ENCODE measurements around the gene FARS2.

Gene FARS2

DNA sequence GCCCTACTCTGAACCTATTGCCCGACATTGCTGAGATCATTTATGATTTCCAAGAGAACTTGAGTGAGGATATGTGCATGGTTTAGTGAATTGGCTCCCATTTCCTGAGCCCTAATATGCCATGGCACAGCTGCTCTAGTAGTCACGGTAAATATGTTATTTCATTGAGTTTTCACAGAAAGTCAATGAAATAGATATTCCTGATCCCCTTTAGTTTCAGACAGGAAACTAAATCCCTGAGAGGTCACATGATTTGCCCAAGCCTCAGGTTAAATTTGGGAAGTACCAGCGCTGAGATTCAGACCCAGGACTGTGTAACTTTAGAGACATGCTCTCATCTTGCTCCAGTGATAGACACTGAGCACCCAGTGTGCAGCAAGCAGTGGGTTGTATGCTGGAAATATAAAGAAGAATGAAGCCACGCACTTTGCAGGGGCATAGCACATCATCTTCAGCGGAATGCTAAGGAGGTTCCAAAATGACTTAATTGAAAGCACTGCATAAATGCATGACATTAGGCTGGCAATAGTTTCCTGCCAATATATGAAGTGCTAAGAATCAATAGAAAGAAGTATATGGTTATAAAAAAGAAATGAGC is 70.6 kb downstream of the FARS2 start:
- DNase-seq, result no peak

DNA sequence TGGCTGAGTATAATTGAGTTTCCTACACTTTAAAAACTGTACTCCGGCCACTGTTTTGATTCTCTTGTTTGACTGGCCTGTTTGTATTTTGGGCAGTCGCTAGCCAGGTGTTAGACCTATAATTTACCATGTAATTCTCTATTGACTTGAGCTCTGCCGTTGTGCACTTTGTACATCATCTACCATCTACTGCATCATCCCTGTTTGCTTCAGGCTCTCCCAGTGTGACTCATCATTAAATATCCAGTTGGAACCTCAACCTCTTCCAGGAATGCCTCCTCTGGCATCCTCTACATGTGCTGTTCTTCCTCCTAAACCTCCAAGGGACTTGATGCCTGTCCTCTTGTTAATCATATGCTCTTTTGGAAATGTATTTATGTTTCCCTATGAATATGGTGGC is 72.3 kb downstream of the FARS2 start:
- no peak for DNase-seq

DNA sequence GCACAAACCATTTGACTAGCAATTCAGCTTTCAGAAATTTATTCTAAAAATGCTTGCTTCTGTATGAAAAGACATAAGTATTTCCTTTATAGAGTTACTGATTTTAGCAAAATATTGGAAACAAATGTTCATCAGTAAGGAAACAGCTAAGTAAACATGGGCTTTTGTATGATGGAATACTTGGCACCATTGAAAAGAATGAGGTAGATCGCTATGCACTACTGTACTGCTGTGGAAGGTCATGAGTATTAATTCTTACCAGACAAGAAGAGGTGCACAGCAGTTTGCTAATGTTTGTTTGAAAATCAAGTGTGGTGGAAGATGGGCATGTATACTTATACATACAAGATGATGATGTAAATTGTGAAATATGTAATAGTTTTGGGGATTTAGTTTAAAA is 73.0 kb downstream of the FARS2 start:
- DNase-seq, result no peak

DNA sequence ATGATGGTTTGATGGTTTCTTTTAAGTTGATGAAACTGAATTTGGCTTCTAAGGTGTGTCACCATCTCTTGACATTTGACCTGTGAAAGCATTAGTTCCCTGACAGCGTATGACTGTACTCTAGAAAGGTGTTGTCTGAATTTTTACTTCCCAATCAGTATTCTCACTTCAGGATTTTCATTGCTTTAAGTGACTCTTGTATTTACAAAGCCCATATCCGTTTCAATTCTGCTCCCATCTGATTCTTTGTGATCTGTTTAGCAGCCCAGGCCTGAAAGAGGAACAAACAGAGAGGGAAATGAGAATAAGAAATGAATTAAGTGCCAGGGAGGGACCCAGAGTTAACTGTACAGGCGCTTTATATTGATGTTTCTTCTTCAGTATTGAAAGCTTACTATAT is 73.7 kb downstream of the FARS2 start:
- no peak for DNase-seq

DNA sequence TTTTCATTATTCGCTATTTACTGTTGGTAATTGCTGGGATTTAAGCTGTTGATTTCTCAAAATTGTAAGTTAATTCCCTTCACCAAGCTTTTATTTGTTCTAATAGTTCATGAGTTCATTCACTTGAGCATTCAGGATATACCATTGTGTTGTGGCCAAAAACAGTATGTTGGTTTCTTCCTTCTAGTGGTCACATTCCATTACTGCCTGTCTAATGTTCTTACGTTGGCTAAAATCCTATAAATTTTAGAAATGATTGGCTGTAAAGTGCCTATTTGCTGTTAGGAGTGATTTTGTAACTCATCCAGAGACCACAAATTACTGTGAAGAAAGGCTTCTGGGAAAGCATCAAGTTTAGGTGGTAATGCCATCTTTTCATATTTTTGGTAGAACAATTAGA is 76.3 kb downstream of the FARS2 start:
- DNase-seq, result no peak

DNA sequence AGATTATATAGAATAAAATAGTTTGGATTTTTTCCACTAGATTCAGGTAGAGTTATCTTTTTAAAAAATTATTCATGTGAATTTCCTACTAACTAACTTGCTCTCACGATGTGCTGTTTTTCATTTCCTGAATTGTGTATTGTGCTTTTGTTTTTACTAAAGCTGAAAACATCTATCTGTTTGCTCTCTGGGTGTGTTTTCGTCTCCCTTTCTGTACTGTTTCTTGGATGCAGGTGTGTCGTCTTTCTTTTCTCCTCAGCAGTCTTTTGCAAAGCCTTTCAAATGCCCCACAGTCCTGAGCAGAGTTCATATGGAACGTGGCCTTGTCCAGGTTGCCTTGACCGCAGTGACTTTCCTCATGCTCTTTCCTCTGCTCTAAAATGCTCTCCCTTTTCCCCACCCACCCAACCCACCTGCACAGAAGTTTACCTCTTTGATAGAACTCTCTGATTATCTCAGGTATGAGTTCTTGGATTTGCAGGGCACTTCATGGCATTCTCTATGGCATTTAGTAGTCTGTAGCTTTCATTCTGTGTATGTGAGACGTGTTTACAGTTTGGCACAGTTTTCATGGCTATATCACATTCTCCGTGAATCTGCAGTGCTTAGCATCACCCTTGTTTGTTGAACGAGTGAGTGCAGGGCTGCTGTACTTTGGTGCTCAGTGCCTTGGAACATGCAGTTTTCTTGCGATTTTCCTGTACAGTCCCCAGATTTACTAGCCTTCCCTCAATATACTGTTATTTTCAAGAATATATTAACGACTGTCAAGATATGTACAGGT is 77.1 kb downstream of the FARS2 start:
- DNase-seq, result no peak

DNA sequence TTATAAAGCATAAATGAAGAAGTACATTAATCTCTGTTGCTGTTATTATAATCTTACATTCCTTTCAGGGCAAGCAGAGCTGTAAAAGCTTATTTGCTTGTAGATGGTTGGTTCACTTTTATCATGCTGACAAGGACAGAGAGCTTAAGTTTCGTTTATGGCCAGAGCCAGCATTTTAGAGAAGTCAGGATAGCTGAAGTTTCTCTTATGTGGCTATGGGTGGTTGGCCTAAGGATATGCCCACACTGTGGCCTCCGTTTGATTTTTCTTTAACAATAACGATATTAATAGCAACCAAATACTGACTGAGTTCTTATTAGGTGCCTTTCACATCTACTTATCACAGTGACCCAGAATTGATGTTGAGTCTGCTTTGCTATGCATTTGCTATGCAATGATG is 78.5 kb downstream of the FARS2 start:
- no peak for DNase-seq

DNA sequence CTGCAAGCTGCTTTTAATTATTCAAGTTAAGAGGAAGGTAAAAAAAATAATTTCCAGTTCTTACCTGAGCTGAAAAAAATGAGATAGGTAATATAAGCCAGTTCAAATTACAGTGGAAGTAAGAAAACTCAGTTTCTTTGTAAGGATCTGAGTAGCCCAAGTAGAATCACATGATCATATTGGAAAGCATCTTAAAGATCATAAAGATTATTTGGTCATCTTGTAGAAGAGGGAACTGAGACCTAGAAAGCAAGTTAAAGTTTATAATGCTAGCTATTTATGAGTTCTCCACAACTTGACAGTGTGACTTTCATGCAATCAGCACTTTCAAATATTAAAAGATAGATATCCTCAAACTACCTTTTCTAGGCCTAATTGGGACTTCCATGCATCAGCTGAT is 80.5 kb downstream of the FARS2 start:
- no peak for DNase-seq

DNA sequence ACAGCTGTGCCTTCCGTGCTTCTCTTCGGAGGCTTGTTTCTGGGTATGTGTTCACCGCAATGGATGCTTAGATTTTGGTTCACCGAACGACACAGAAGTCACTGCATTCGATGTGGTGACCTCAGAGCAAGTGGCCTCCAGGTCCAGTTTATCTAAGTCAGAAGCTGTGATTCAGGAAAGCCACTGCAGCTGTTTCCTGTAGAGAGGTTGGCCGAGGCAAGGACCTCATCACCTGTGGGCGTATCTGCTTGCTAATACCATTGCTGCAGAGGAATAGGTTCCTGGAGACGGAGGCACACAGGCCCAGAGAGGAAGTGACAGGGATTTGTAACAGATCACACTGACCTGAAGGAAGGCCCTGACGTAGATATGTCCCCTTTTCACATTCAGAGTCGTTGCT is 82.7 kb downstream of the FARS2 start:
- no peak for DNase-seq

DNA sequence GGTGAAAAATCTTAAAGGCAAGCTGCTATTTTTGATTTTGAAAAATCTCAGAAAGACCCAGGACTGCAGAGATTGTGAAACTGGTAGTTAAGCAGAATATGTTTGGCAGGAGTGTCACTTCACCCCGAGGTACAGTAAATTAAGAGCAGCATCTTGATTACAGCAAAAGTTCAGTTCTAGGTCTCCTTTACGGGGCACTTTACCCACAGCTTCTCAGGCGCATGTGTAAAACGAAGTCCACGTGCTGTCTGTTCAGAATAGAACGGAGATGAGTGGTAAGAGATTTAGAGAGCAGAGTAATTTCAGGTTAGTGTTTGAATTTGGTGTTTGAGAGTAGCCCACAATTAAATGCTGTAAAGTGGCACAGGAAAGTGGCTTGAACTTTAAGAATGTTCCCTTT is 84.0 kb downstream of the FARS2 start:
- DNase-seq, result no peak

DNA sequence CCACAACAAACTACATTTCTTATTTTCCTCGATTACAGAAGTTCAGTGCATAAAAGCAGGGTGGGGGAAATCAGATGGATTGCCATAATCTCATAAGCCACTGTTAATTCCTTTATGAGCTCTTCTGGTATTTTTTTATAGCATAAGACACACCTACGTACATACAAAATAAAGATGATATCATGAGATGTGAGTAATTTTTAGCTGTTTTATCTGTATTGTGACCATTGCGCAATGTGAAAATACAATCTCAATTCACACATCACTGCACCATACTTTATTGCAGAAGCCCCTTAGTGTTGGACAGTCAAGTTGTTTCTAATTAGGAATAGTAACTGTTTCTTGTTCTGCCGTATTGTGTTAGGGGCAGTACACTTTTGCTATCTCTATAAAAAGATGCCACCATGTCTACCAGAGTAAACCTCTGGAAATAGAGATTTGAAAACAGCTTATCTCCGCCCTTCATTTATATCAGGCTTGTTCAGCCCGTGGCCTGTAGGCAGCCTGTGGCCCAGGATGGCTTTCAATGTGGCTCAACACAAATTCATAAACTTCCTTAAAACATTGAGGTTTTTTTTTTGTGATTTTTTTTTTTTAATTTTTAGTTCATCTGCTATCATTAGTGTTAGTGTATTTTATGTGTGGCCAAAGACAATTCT is 90.4 kb downstream of the FARS2 start:
- DNase-seq, result no peak

DNA sequence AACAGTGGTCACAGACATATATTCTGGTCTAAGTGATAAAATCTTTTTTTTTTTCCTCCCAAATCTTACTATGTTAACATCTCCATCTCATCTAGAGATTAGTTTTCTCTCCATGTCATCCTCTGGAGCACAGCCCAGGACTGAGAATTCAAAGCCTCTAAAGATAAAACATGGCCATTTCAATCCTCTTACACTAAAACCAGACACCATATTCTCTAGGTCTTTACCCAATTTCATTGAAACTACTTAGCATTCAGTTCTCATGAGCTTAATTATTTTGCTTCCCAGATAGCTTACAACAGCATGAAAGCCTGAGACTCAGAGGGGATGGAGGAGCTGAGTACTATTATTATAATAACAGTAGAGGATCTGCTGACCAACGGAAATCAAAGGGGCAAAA is 92.7 kb downstream of the FARS2 start:
- DNase-seq, result no peak

DNA sequence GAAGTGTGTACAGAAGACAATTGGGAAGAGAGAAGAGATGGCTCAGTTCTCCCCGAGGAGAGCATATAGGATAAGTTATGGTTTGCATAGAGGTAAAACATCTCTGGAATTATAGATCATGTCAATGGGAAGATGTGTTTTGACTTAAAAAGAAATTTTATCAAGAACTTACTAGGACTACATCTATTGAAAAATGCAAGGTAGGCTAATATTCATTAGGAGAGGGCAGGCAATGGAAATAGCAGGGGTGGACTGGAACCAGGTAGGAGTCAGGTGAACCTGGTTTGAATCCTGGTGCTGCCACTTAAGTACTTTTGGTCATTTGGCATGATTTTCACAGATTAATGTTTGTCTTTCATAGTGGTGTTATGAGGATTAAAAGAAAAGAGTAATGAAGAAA is 96.2 kb downstream of the FARS2 start:
- no peak for DNase-seq

DNA sequence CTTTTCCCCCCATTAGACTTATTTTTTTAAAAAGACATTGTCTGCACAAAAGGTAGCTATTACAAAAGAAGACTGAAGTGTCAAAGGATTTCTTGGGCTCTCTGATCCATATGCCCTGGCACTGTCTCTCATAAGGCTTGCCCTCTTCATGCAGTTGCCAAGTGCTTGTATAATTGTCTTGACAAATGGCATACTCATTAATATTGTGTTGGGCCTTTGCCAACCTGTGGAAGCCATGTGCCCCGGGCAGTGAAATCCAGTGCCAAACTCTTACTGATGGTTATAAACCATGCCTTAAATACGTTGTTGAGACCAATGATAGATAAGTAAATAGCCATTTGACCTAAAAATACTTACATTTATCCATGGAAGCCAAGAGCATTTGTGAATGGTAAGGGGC is 98.1 kb downstream of the FARS2 start:
- DNase-seq, result no peak

DNA sequence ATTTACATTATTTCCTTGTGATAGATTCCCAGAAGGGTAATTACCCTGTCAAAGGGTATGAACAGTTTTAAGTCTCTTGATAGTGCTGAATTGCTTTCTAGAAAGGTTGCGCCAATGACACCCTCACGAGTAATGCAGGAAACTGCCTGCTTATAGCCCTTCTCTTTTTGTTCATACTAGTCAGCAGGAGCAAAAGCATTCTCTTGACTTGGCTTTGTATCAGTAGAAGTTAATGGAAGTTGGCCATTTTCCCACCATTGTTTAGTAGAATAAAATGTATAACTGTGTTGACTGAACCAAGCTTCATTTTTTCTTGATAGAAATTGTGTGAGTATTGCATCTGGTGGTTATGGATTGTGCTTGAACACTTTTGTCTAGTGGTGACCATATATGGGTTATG is 100.1 kb downstream of the FARS2 start:
- DNase-seq, result no peak

DNA sequence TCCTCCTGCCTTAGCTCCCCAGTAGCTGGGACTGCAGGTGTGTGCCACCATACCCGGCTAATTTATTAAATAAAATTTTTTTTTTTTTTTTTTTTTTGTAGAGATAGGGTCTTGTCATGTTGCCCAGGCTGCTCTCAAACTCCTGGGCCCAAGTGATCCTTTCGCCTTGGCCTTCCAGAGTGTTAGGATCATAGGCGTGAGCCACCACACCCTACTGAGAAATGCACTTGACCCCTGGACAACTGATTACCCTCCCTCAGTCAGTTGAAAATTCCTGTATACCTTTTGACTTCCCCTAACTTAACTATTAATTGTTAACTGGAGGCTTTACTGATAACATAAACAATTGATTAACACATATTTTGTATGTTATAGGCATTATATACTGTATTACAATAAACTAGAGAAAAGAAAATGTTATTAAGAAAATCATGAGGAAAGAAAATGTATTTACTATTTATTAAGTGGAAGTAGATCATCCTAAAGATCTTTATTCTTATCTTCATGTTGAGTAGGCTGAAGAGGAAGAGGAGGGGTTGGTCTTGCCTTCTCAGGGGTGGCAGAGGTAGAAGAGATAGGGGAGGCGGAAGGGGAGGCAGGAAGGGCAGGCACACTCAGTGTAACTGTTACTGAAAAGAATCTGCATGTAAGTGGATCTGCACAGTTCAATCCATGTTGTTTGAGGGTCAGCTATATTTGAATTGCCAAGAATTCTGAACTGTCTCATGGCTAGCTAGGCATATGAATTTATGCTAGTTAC is 104.3 kb downstream of the FARS2 start:
- no peak for DNase-seq

DNA sequence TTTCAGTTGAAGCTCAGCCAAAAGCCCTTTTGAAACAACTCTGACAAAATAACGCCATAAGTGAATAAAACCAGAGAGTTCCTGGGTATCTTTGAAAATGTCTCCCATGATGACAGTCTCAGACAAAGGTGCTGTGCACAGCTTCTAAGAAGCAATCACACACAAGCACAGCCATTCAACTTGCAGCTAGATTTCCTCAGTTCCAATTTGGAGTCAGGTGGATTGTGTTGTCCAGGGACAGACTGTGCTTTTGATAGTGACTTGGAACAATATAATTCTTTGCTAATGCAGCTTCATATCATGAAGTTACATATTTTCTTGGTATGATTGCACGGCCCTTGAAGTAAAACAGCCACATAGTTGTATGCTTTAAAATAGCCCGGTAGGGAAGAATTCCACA is 105.6 kb downstream of the FARS2 start:
- no peak for DNase-seq

DNA sequence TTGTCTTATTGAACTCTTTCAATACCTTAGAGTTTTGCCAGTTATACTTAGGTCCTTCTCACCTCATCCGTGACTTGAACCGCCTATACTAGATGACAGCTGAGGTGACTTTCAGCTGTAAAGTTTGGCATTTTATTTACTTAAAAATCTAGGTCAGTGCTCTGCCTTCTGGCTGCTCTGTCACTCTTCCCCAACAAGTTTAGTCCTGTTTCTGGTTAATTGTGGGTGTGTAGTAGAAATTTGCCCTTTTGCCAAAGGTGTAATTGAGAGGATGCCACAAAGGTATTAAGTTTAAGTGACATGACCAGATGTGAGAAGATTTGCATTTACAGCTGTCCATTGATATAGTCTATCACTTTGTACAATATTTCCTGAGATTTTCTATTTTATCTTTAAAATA is 106.2 kb downstream of the FARS2 start:
- no peak for DNase-seq

DNA sequence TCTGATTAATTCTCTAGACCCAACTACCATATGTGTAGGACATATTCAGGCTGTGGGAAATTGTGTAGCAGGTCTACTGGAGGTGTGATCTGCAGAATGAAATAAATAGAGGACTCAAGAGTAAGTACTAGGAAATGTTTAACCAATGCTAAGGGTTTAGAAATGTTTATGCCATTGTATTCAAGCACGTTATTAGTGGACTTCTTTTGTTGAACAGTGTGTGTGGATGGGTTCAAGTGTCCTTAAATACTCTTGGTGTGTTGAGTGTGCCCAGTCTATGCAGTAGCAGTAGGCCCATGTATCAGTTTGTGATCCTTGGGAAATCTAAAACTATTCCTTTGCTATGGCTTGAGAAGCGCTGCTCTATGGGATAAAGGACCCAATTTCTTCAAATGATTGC is 112.1 kb downstream of the FARS2 start:
- DNase-seq, result no peak

DNA sequence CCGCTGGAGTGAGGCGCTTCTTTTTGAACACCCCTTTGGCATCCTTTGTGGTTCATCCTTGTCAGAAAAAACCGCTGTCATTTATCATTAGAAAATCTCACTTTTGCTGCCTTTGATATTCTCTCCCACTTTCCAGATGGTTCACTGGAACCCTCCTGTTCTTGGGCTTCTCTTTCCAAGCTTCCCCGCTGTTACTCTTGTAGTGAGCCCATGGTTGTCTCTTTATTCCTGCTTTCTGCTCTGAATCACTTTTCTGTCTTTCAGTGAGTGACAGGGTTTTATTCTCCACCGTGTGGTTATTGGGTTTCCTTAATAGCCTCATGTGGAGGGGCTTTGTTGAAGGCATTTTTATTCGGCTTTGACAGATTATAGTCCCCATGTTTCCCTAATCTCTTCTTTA is 117.0 kb downstream of the FARS2 start:
- no peak for DNase-seq

DNA sequence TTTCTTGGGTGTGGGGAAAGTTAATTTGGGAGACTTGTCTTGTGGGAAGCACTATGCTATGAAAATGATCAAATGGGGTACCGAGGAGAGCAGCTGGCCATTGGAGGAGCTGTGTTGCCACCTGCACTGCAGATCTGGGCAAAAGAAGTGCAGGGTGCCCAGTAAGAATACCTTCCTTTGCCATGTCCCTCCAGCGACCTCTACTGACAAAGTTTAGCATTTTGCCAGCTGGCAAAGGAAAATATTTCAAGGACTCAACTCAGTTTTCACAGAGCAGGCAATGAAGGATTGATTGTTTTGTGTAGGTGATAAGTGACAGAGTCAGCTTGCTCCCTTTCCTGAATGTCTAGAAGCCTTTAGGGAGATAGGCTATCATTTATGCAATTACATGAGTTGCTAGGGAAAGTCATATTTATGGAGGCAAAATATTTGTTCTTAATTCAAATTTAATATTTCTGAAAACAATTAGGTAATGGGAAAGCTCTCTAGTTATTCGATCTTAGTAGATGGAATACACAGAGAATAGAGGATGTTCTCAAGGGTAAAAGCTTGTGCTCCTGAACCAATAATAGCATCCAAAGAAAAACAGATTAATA is 118.4 kb downstream of the FARS2 start:
- DNase-seq, result no peak

DNA sequence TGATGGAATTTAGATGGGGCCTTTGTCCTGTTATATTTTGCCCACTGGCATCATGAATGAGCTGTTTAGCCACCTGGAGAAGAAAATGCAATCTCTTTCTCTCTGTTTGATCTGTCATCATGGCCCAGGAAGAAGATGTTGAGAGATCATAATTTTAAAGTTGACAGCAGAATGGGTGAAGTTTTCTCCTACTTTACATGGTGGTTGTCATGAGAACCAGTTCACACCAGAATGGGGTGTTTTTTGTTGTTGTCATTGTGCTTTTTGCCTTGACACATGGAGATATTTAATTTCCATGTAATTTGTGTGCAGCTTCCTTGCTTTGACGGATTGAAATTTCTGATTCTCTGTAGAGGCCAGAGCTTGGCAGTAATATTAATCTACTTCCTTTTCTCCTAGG is 122.5 kb downstream of the FARS2 start:
- DNase-seq, result no peak

DNA sequence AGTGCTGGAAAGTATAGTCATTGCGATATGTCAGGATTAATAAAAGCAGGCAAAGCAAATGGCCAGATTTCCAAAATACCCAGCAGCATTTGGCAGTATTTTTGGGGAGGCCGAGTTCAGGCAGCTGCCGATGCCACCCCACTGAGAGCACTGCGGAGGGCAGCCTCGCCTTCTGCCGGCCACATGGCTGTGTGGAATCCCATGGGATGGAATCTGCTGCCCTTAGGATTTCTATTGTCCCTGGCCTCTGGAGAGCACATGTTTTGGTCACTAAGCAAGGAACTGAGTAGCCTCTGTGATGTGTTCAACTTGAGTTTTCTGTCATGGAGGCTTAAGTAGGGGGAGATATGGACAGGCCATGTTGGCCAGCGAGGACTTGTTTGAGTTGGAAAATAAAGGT is 123.0 kb downstream of the FARS2 start:
- DNase-seq, result no peak

Data from femur (tissue), 1 donor.